ENCODE measurements around the gene NTSR2. TPM values are rescaled to one million over a fixed set of nuclear protein-coding genes. Genes with fewer than 3 reads are reported as not detected.

The NTSR2 gene
- total RNA-seq, 1 donor from 2014 or later, result not detected

GRCh38 chr2:11651856-11652548 lies 18.0 kb downstream of the NTSR2 start:
- no peak overlapping the region for H3K27ac ChIP-seq (ENCODE audit: low read depth, low read length)
- H3K4me3 Mint-ChIP-seq (ENCODE audit: unreplicated experiment), result no peak overlapping the region
- H3K79me2 ChIP-seq (ENCODE audit: insufficient read depth, low read length), result no peaks in the 10 kb centered on the region
- H3K4me1 Mint-ChIP-seq (ENCODE audit: low read depth, unreplicated experiment), result peaks cover 33% of the 10 kb centered on the region
- H3K9ac ChIP-seq (ENCODE audit: low read length), result no peak overlapping the region
- no peak for TF ChIP-seq EZH2 (IDR thresholded peaks at IDR 0.05; ENCODE audit: insufficient read depth, low read length)
- TF ChIP-seq, protein P1, sequence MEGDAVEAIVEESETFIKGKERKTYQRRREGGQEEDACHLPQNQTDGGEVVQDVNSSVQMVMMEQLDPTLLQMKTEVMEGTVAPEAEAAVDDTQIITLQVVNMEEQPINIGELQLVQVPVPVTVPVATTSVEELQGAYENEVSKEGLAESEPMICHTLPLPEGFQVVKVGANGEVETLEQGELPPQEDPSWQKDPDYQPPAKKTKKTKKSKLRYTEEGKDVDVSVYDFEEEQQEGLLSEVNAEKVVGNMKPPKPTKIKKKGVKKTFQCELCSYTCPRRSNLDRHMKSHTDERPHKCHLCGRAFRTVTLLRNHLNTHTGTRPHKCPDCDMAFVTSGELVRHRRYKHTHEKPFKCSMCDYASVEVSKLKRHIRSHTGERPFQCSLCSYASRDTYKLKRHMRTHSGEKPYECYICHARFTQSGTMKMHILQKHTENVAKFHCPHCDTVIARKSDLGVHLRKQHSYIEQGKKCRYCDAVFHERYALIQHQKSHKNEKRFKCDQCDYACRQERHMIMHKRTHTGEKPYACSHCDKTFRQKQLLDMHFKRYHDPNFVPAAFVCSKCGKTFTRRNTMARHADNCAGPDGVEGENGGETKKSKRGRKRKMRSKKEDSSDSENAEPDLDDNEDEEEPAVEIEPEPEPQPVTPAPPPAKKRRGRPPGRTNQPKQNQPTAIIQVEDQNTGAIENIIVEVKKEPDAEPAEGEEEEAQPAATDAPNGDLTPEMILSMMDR (IDR thresholded peaks at IDR 0.05; ENCODE audit: insufficient read depth, low read depth, low read length), result no peak
- no peaks in the 10 kb centered on the region for H3K36me3 ChIP-seq (ENCODE audit: insufficient read depth, low read length)
- FAIRE-seq, result no peak
- no peak overlapping the region for H2AFZ ChIP-seq (ENCODE audit: low read depth, low read length)
- no peak overlapping the region for H3K4me2 ChIP-seq (ENCODE audit: low read length)
- H4K20me1 ChIP-seq (ENCODE audit: insufficient read depth, low read length), result no peaks in the 10 kb centered on the region
- no peaks in the 10 kb centered on the region for H3K4me1 ChIP-seq (ENCODE audit: insufficient read depth, low read length)
- H3K9me3 Mint-ChIP-seq (ENCODE audit: unreplicated experiment), result no peaks in the 10 kb centered on the region
- DNase-seq (ENCODE audit: low read depth), result no peak
- no peaks in the 10 kb centered on the region for H3K9me3 ChIP-seq (ENCODE audit: insufficient read depth, low read depth, low read length)
- H3K27me3 ChIP-seq (ENCODE audit: insufficient read depth, low read length), result peaks cover 6% of the 10 kb centered on the region
- no peak overlapping the region for H3K27ac Mint-ChIP-seq (ENCODE audit: unreplicated experiment)
- no peak overlapping the region for H3K4me3 ChIP-seq (ENCODE audit: insufficient read depth, low read depth, low read length)
- peaks cover under 1% of the 10 kb centered on the region for H3K27me3 Mint-ChIP-seq (ENCODE audit: low read depth, unreplicated experiment)
- H3K36me3 Mint-ChIP-seq (ENCODE audit: low read depth, unreplicated experiment), result no peaks in the 10 kb centered on the region

DNA sequence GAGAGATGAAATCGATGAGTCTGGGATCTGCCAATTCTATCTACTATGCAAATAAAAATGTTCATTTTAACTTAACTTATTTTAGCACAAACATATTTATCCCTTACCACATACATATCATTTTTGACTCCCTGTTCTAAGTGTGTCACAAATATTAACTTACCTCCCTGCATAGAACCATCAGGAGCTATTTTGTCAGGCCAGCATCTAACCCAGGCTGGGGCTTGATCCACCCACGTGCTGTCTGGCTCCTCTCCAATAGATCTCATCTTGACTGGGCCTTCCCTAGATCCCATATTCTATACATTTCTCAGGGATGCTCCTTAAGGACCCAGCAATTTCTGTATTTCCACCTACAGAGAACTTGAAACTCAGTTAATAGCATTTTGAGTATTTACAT lies 20.9 kb downstream of the NTSR2 start:
- no peak for FAIRE-seq
- no peak overlapping the region for H3K27ac ChIP-seq (ENCODE audit: low read depth, low read length)
- peak overlapping the region; percentile 8 for H3K27ac Mint-ChIP-seq (ENCODE audit: unreplicated experiment)
- no peak for DNase-seq (ENCODE audit: low read depth)
- no peaks in the 10 kb centered on the region for H3K9me3 ChIP-seq (ENCODE audit: insufficient read depth, low read depth, low read length)
- H3K4me2 ChIP-seq (ENCODE audit: low read length), result no peak overlapping the region
- no peaks in the 10 kb centered on the region for H4K20me1 ChIP-seq (ENCODE audit: insufficient read depth, low read length)
- H3K9me3 Mint-ChIP-seq (ENCODE audit: unreplicated experiment), result no peaks in the 10 kb centered on the region
- no peak overlapping the region for H3K4me3 Mint-ChIP-seq (ENCODE audit: unreplicated experiment)
- H3K36me3 Mint-ChIP-seq (ENCODE audit: low read depth, unreplicated experiment), result no peaks in the 10 kb centered on the region
- H3K27me3 Mint-ChIP-seq (ENCODE audit: low read depth, unreplicated experiment), result no peaks in the 10 kb centered on the region
- H3K9ac ChIP-seq (ENCODE audit: low read length), result no peak overlapping the region
- H2AFZ ChIP-seq (ENCODE audit: low read depth, low read length), result no peak overlapping the region
- H3K4me1 Mint-ChIP-seq (ENCODE audit: low read depth, unreplicated experiment), result peaks cover 33% of the 10 kb centered on the region
- no peaks in the 10 kb centered on the region for H3K4me1 ChIP-seq (ENCODE audit: insufficient read depth, low read length)
- H3K36me3 ChIP-seq (ENCODE audit: insufficient read depth, low read length), result no peaks in the 10 kb centered on the region
- TF ChIP-seq, protein P1 (IDR thresholded peaks at IDR 0.05; ENCODE audit: insufficient read depth, low read depth, low read length), result no peak
- no peak for TF ChIP-seq EZH2 (IDR thresholded peaks at IDR 0.05; ENCODE audit: insufficient read depth, low read length)
- H3K4me3 ChIP-seq (ENCODE audit: insufficient read depth, low read depth, low read length), result no peak overlapping the region
- no peaks in the 10 kb centered on the region for H3K79me2 ChIP-seq (ENCODE audit: insufficient read depth, low read length)
- H3K27me3 ChIP-seq (ENCODE audit: insufficient read depth, low read length), result peaks cover 5% of the 10 kb centered on the region
